Ishikawa (cell line): ENCODE data around the gene PRKAB1.

ENCODE experiments used
- CEBPB ChIP-seq: IDR thresholded peaks from 2 replicates; pipeline ENCODE4 v1.6.1; 2012
- CREB1 ChIP-seq: IDR thresholded peaks from 2 replicates; pipeline ENCODE4 v1.6.1; 2012; ENCODE audit warnings: low read depth
- EGR1 ChIP-seq: IDR thresholded peaks from 2 replicates; pipeline ENCODE4 v1.6.1; 2012
- EP300 ChIP-seq: IDR thresholded peaks from 2 replicates; pipeline ENCODE4 v1.6.1; 2012; ENCODE audit warnings: borderline replicate concordance
- FOXM1 ChIP-seq: IDR thresholded peaks from 2 replicates; pipeline ENCODE4 v1.6.1; 2012; ENCODE audit warnings: low read depth, borderline replicate concordance
- MAX ChIP-seq: IDR thresholded peaks from 2 replicates; pipeline ENCODE4 v1.6.1; 2012
- NFIC ChIP-seq: IDR thresholded peaks from 2 replicates; pipeline ENCODE4 v1.6.1; 2012
- RAD21 ChIP-seq: IDR thresholded peaks from 2 replicates; pipeline ENCODE4 v1.6.1; 2012; ENCODE audit warnings: low read depth
- REST ChIP-seq: IDR thresholded peaks from 2 replicates; pipeline ENCODE4 v1.6.1; 2012; ENCODE audit warnings: low read depth, mild to moderate bottlenecking
- TAF1 ChIP-seq: IDR thresholded peaks from 2 replicates; pipeline ENCODE4 v1.6.1; 2012; ENCODE audit warnings: low read depth, mild to moderate bottlenecking
- TCF12 ChIP-seq: IDR thresholded peaks from 2 replicates; pipeline ENCODE4 v1.6.1; 2012; ENCODE audit warnings: low read depth
- TEAD4 ChIP-seq: IDR thresholded peaks from 2 replicates; pipeline ENCODE4 v1.6.1; 2012
- USF1 ChIP-seq: IDR thresholded peaks from 2 replicates; pipeline ENCODE4 v1.6.1; 2012
- YY1 ChIP-seq: IDR thresholded peaks from 2 replicates; pipeline ENCODE4 v1.6.1; 2012; ENCODE audit warnings: low read depth
- ZBTB7A ChIP-seq: IDR thresholded peaks from 2 replicates; pipeline ENCODE4 v1.6.1; 2012; ENCODE audit warnings: low read depth

Gene PRKAB1

DNA sequence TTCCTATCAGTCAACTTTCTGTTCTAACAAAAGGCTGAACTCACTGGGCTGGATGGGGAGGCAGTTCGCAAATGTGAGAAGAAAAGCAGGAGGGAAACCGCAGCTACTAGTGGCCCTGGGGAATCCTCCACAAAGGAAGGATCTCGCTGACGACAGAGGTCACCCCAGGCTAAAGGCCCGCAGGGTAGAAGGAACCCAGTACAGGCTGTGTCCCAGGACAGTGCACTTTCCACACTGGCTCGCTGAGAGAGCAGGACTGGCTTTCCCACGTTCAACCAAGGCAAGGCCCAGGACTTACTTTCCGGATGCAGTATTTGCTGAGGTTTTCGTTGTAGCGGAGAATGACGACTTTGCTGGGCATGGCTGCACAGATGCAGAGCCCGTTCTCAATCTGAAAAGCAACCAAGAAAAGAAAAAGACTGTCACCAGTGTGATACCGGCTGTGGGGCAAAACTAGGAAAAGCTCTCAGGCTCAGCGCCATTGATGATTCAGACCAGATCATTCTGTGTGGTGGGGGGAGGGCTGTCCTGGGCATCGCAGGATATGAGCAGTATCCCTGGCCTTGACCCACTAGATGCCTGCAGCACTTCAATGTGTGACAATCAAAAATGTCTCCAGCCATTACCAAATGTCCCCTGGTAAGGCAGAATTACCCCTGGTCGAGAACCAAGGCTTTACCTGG lies 36.3 kb downstream of the PRKAB1 start:
- TF ChIP-seq RAD21 (no peak), ZBTB7A (no peak), MAX (no peak), EGR1 (no peak), USF1 (no peak), TAF1 (no peak), REST (no peak), FOXM1 (no peak), EP300 (no peak), CEBPB (no peak), NFIC (no peak), TCF12 (no peak), CREB1 (no peak), TEAD4 (no peak), YY1 (no peak)

DNA sequence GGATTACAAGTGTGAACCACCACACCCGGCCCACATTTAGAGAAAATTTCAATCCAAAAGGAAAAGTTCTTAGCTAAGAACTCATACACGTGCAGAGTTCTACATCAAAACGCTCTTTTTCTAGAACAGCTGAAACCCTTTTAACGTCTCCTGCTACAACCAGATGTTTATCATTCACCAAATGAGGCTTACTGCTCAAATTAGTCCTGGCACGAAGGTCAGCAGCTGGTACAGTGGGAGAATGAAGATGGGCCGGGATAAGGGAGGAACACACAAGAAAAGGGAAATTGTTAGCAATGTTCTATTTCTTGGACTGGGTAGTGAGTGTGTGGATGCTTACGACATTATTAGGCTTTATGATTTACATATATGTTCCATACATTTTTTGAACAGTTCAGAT lies 37.2 kb downstream of the PRKAB1 start:
- TF ChIP-seq NFIC, result no peak
- TF ChIP-seq TCF12, result no peak
- no peak for TF ChIP-seq FOXM1
- TF ChIP-seq ZBTB7A, result no peak
- no peak for TF ChIP-seq EGR1
- no peak for TF ChIP-seq MAX
- TF ChIP-seq REST, result no peak
- no peak for TF ChIP-seq CEBPB

DNA sequence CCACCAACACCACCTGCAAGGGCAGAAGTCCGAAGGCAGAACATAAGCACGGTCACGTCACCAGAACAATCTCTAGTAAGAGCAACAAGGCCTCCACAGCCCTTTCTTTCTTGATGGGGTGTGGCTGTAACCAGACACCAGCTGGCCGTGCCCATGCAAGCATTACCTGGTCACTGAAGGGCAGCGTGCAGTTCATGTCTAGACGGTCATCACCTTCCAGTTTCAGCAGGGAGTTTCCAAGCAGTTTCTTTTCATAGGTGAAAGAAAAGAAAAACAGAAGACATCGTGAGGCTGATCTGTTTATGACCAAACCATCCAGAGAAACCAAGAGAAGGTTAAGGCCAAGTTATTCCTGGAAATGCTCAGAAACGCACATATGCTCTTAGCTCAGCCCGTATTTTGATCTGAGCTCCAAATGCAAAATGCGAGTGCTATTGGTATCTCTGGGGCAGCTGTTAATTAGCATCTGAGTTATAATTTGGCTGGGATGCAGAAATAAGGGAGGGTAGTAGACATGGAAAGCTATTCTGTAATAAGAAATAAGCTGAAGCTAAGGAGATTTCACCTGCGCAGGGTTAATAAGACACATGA lies 42.5 kb downstream of the PRKAB1 start:
- TF ChIP-seq MAX (peak; percentile 79), NFIC (peak; percentile 16; the same call in 1 of the 2 replicates), EGR1 (no peak), EP300 (0 out of 2 replicates have a peak, but pooled peaks have one; percentile 30)

DNA sequence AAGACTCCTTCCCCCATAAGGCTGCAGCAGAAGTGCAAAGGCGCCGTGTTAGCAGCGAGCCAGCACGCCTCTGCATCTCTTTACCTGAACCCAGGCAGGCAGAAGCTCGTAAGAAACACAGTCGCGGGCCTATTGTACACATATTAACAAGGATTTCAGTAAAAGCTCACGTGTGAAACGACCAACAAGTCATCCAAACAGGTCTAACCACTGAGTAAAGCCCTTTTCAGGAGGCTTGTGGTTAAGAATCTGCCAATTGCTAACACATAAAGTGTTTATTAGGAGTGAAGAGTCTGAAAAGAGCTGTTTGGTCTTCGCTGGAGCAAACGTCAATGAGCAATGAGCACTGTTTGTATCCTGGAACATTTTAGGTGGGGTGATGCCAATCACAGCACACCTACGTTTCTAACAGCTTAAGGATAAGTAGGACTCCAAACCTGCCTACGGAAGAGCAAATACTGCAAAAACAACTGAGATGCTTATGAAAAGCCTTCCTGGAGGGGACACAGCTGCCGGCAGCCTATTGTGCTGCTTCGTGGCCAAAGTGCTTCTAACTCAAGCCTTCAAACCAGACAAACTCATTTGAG lies 43.1 kb downstream of the PRKAB1 start:
- no peak for TF ChIP-seq EGR1
- no peak for TF ChIP-seq TEAD4
- no peak for TF ChIP-seq RAD21

DNA sequence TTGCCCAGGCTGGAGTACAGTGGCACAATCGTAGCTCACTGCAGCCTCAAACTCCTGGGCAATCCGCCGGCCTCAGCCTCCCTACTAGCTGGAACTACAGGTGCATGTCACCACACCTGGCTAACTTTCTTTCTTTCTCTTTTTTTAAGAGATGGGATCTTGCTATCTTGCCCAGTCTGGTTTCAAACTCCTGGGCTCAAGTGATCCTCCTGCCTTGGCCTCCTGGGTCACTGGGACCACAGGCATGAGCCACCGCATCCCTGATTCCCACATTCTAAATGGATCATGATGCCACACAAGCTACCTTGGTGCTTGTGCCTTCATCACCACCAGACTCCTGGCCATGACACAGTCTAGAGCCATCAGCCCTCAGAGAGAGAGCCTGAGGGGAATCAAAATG lies 43.8 kb downstream of the PRKAB1 start:
- TF ChIP-seq NFIC (no peak), TAF1 (no peak), EP300 (no peak), REST (no peak), FOXM1 (no peak), USF1 (no peak), CEBPB (no peak), ZBTB7A (no peak), RAD21 (no peak), YY1 (no peak), TCF12 (no peak), TEAD4 (no peak), CREB1 (no peak), MAX (no peak), EGR1 (no peak)
